A549 (cell line): Measurements from ENCODE around the gene TGFB1. TPM values are rescaled to one million over a fixed set of nuclear protein-coding genes. Genes with fewer than 3 reads are reported as not detected.
"Not testable (repeated sequence)": the region's sequence is repeated elsewhere in the genome, so short reads cannot be mapped to it uniquely, and the experiment has no call there.

Experiments
- ATAC-seq, 2 experiments: fragments of 200-7000 bp in 1 of 2; fragments of >200 bp in 1 of 2; cut with Nextera tagmentation in 1 of 2; cut with Tn5 transposase in 1 of 2; 3 replicates each; pipeline versions ENCODE4 v1.8.0 to v1.9.1; 2018 to 2020; ENCODE audit warnings: mild to moderate bottlenecking in 1 of 2, moderate library complexity in 1 of 2
- CTCF ChIA-PET: fragments of 300-600 bp; sonication (Branson Sonifier 250); formaldehyde crosslinking; extraction: SDS; loops from one replicate; lab custom pipeline; 2021; ENCODE audit warnings: antibody characterized with exemption, inconsistent platforms; lab: Yijun Ruan, JAX
- POLR2A ChIA-PET: fragments of 350-600 bp; formaldehyde crosslinking; extraction: SDS; loops from one replicate; lab custom pipeline; 2021; ENCODE audit warnings: antibody characterized with exemption, inconsistent platforms; lab: Yijun Ruan, JAX
- DNase-seq, 2 experiments: peaks; one replicate each; pipeline versions ENCODE4 v3.0.0 to v3.0.0-alpha.2; 2011 to 2016; ENCODE audit warnings: low read depth in 1 of 2, low spot score in 1 of 2
- FAIRE-seq: peaks from 2 replicates; lab custom pipeline; 2011; peaks lifted over from hg19 to GRCh38; lab: Jason Lieb, UNC
- H3K27ac ChIP-seq, 2 experiments: fragments of >200 bp; sonication (Bioruptor Twin); formaldehyde crosslinking; 3 replicates each; pipeline ENCODE4 v1.5.1; 2016 to 2017
- H3K4me1 ChIP-seq: fragments of >200 bp; sonication (Bioruptor Twin); formaldehyde crosslinking; 3 replicates; pipeline ENCODE4 v1.6.1; 2016
- H3K4me2 ChIP-seq: fragments of >200 bp; sonication (Bioruptor Twin); formaldehyde crosslinking; 3 replicates; pipeline ENCODE4 v1.6.1; 2016
- H3K4me3 ChIP-seq: fragments of >200 bp; sonication (Bioruptor Twin); formaldehyde crosslinking; 3 replicates; pipeline ENCODE4 v1.5.1; 2016
- H3K9me3 ChIP-seq: fragments of >200 bp; sonication (Bioruptor Twin); formaldehyde crosslinking; 3 replicates; pipeline ENCODE4 v1.6.1; 2016
- CBX2 ChIP-seq: fragments of 200-600 bp; sonication (generic); IDR thresholded peaks from 2 replicates; pipeline ENCODE4 v1.6.1; 2016; ENCODE audit warnings: low read depth, mild to moderate bottlenecking, borderline replicate concordance
- CBX8 ChIP-seq: fragments of 200-600 bp; sonication (generic); IDR thresholded peaks from 2 replicates; pipeline ENCODE4 v1.6.1; 2016
- CEBPB ChIP-seq, 2 experiments: fragments of >200 bp in 1 of 2; sonication (Bioruptor Twin) in 1 of 2; formaldehyde crosslinking in 1 of 2; IDR thresholded peaks; 2 replicates each; pipeline ENCODE4 v1.6.1; 2012 to 2016
- CHD2 ChIP-seq: fragments of 150-350 bp; IDR thresholded peaks from 2 replicates; pipeline ENCODE4 v1.6.1; 2014; ENCODE audit warnings: low read length; ENCODE audit not compliant: partially characterized antibody
- CHD4 ChIP-seq: fragments of 200-600 bp; sonication (generic); IDR thresholded peaks from 2 replicates; pipeline ENCODE4 v1.6.1; 2016; ENCODE audit warnings: antibody characterized with exemption, mild to moderate bottlenecking, borderline replicate concordance
- EHF ChIP-seq: fragments of 250-450 bp; sonication (Bioruptor Pico); IDR thresholded peaks from 2 replicates; pipeline ENCODE4 v1.5.0; 2020; ENCODE audit warnings: mild to moderate bottlenecking
- EHMT2 ChIP-seq: fragments of 200-600 bp; sonication (generic); IDR thresholded peaks from 2 replicates; pipeline ENCODE4 v1.6.1; 2016; ENCODE audit warnings: antibody characterized with exemption, low read depth, mild to moderate bottlenecking, moderate library complexity
- EP300 ChIP-seq, 2 experiments: fragments of >200 bp; sonication (Bioruptor Twin); formaldehyde crosslinking; IDR thresholded peaks; 2 replicates in 1 of 2; 3 replicates in 1 of 2; pipeline ENCODE4 v1.6.1; 2016 to 2017
- FOXS1 ChIP-seq: fragments of 250-450 bp; sonication (Bioruptor Pico); IDR thresholded peaks from 2 replicates; pipeline ENCODE4 v1.5.0; 2020; ENCODE audit warnings: mild to moderate bottlenecking, moderate library complexity
- GATA3 ChIP-seq: IDR thresholded peaks from 2 replicates; pipeline ENCODE4 v1.6.1; 2012; ENCODE audit warnings: borderline replicate concordance
- HDAC2 ChIP-seq: fragments of 200-600 bp; sonication (generic); IDR thresholded peaks from 2 replicates; pipeline ENCODE4 v1.6.1; 2016
- HEYL ChIP-seq: fragments of 250-450 bp; sonication (Bioruptor Pico); IDR thresholded peaks from 2 replicates; pipeline ENCODE4 v1.8.0; 2021; ENCODE audit warnings: mild to moderate bottlenecking, moderate library complexity
- HMGXB4 ChIP-seq: fragments of 250-450 bp; sonication (Bioruptor Pico); IDR thresholded peaks from 2 replicates; pipeline ENCODE4 v1.5.0; 2021; ENCODE audit warnings: mild to moderate bottlenecking, moderate library complexity, borderline replicate concordance
- HOXA7 ChIP-seq: fragments of 250-450 bp; sonication (Bioruptor Pico); IDR thresholded peaks from 2 replicates; pipeline ENCODE4 v1.5.0; 2020; ENCODE audit warnings: mild to moderate bottlenecking, moderate library complexity
- JUN ChIP-seq, 2 experiments: fragments of >200 bp; sonication (Bioruptor Twin); formaldehyde crosslinking; IDR thresholded peaks; 2 replicates in 1 of 2; 3 replicates in 1 of 2; pipeline ENCODE4 v1.6.1; 2016 to 2017
- KDM1A ChIP-seq: fragments of 200-600 bp; sonication (generic); IDR thresholded peaks from 2 replicates; pipeline ENCODE4 v1.6.1; 2016; ENCODE audit warnings: low read depth, mild to moderate bottlenecking
- NPAS2 ChIP-seq: fragments of 250-450 bp; sonication (Bioruptor Pico); IDR thresholded peaks from 2 replicates; pipeline ENCODE4 v1.8.0; 2022; ENCODE audit warnings: mild to moderate bottlenecking, moderate library complexity, borderline replicate concordance
- RARB ChIP-seq: fragments of 250-450 bp; sonication (Bioruptor Pico); IDR thresholded peaks from 2 replicates; pipeline ENCODE4 v1.8.0; 2021; ENCODE audit warnings: mild to moderate bottlenecking, moderate library complexity
- RCOR1 ChIP-seq: fragments of 150-350 bp; IDR thresholded peaks from 2 replicates; pipeline ENCODE4 v1.6.1; 2014; ENCODE audit warnings: antibody characterized with exemption, low read length, low read depth
- RFX5 ChIP-seq: fragments of 450-650 bp; IDR thresholded peaks from 2 replicates; pipeline ENCODE4 v1.7.1; 2014; ENCODE audit warnings: antibody characterized with exemption, mild to moderate bottlenecking, moderate library complexity
- SMC3 ChIP-seq: fragments of >200 bp; sonication (Bioruptor Twin); formaldehyde crosslinking; IDR thresholded peaks from 3 replicates; pipeline ENCODE4 v1.6.1; 2018; ENCODE audit warnings: inconsistent platforms
- TFCP2L1 ChIP-seq: fragments of 250-450 bp; sonication (Bioruptor Pico); IDR thresholded peaks from 2 replicates; pipeline ENCODE4 v1.5.0; 2021; ENCODE audit warnings: mild to moderate bottlenecking
- TP53 ChIP-seq: fragments of 250-450 bp; sonication (Bioruptor Pico); IDR thresholded peaks from 2 replicates; pipeline ENCODE4 v1.5.0; 2021; ENCODE audit warnings: mild to moderate bottlenecking, moderate library complexity
- ZC3H11A ChIP-seq: fragments of 450-650 bp; IDR thresholded peaks from 2 replicates; pipeline ENCODE4 v1.6.1; 2014; ENCODE audit warnings: antibody characterized with exemption, mild to moderate bottlenecking
- ZFP36 ChIP-seq: fragments of 450-650 bp; IDR thresholded peaks from 2 replicates; pipeline ENCODE4 v1.6.1; 2014; ENCODE audit warnings: borderline replicate concordance; ENCODE audit not compliant: partially characterized antibody
- WGBS: methylation state at CpG from one replicate; pipeline ENCODE4 v1.1.6; 2017; ENCODE audit errors: missing lambda C conversion rate; 5-methylcytosine and 5-hydroxymethylcytosine counted together
- polyA plus RNA-seq, 4 experiments: library from polyadenylated mRNA; depleted of rRNA in 3 of 4; stranded (reverse); fragments of >200 nt; fragmentation: RNase III in 1 of 4; extraction: RNeasy Plus Mini Kit Qiagen cat#74134 plus additional on column Dnase treatment in 1 of 4; gene quantifications; 2 replicates in 3 of 4; 3 replicates in 1 of 4; pipeline ENCODE4 v1.2.3, GENCODE V29; 2011 to 2017
- TF ChIP-seq, protein P1 (sequence below): fragments of 450-650 bp; IDR thresholded peaks from 2 replicates; pipeline ENCODE4 v1.6.1; 2014; ENCODE audit warnings: antibody characterized with exemption
- TF ChIP-seq, protein P2 (sequence below): IDR thresholded peaks from 2 replicates; pipeline ENCODE4 v1.6.1; 2012

TGFB1 gene
- polyA plus RNA-seq, 2 of the 4 experiments (the other 2 are of a cell fraction): 6.0 to 83.2 TPM

DNA sequence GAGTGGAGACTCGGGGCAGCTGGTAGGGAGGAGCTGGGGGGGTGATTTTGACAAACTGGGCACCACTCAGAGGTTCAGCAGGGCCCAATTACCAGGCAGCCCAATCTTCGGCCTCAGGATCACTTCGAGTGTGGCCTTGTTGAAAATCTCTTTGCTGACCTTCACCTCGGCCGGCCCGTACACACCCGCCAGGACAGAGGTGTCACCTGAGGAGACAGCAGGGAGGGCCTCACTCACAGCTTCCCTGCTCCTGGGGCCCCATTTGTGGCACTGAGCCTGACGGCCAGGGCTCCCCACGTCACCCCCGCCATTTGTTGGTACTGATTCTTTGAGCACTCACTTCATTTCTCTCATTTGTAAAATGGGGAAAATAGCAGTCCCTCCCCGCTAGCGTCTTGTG lies 39.1 kb upstream of the TGFB1 start:
- TF ChIP-seq EHF (no peak), RARB (CRISPR knock-in tag) (no peak), KDM1A (no peak), RCOR1 (no peak), GATA3 (no peak), HDAC2 (no peak), TFCP2L1 (CRISPR knock-in tag) (no peak), TP53 (CRISPR knock-in tag) (no peak)
- CTCF ChIA-PET: interaction anchor here (0.6 to 3.1 kb wide), 10 partner anchors 11 to 428 kb away, joined by 3 to 15 read pairs (median 4); partner anchors contain the start of genes TGFB1 and TMEM91

DNA sequence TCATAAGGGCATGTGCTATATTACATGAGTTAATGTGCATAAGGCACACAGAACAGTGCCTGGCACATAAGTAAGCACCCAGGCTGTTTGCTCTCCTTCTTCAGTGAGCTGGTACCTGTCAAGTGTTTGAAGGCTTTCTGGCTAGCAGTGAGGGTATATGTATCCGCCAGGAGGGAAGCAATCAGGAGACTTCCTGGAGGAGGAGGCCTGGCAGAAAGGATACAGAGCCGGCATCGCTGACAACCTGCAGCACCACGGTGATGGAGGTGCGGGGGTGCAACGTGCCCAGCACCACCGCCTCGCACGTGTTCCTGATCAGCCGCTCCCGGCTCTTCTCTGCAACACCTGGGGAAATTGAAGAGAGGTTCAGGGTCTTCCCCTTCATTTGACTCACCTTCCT lies 37.9 kb upstream of the TGFB1 start:
- TF ChIP-seq ZFP36 (peak; percentile 89), FOXS1 (no peak)
- ChIA-PET CTCF (interaction anchor here (1.9 to 2.2 kb wide), 2 partner anchors 11 to 13 kb away, joined by 7 to 10 read pairs; no protein-coding TSS in a partner anchor), POLR2A (interaction anchor here (1.4 kb wide), 1 partner anchor 48 kb away, joined by 3 read pairs; no protein-coding TSS in a partner anchor)
- Histone ChIP-seq H3K4me2 (no peak overlapping the region), H3K4me3 (no peak overlapping the region), H3K27ac (no peak overlapping the region), H3K4me1 (peaks cover 11% of the 10 kb centered on the region; the same call in 2 of the 3 replicates), H3K9me3 (no peaks in the 10 kb centered on the region)
- DNase-seq (no peak), ATAC-seq (no peak), FAIRE-seq (no peak)
- WGBS: 86% methylated on average over 11 of the region's 11 CpGs

More for the DNA sequence above, 39.1 kb upstream of the TGFB1 start:
- Histone ChIP-seq H3K4me3 (no peak overlapping the region), H3K4me1 (peaks cover 11% of the 10 kb centered on the region; the same call in 2 of the 3 replicates), H3K27ac (no peak overlapping the region), H3K9me3 (no peaks in the 10 kb centered on the region), H3K4me2 (no peak overlapping the region)
- no peak for FAIRE-seq
- POLR2A ChIA-PET: interaction anchor here (1.4 kb wide), 1 partner anchor 46 kb away, joined by 5 read pairs; the partner anchor contains the start of gene DMAC2
- 89% methylated on average over 12 of the region's 12 CpGs for WGBS
- DNase-seq: no peak
- ATAC-seq: no peak

GRCh38 chr19:41386442-41386841 lies 32.7 kb upstream of the TGFB1 start:
- ChIA-PET POLR2A (interaction anchor here (2.5 to 2.8 kb wide), 2 partner anchors 23 to 53 kb away, joined by 10 to 12 read pairs; partner anchors contain the start of genes B9D2 and DMAC2), CTCF (interaction anchor here (0.6 to 2.1 kb wide), 10 partner anchors 12 to 993 kb away, joined by 3 to 5 read pairs (median 4); no protein-coding TSS in a partner anchor)
- H3K4me3 ChIP-seq: no peak overlapping the region
- no peak overlapping the region for H3K27ac ChIP-seq
- FAIRE-seq: no peak
- H3K4me1 ChIP-seq: no peaks in the 10 kb centered on the region
- peak in 1 of 2 experiments; percentile 27; a peak in 1 of 6 replicates for ATAC-seq
- DNase-seq: no peak
- no peak for TF ChIP-seq TP53 (CRISPR knock-in tag)
- TF ChIP-seq RFX5: no peak
- no peak for TF ChIP-seq JUN (IDR thresholded peaks at IDR 0.05)
- TF ChIP-seq CBX2: no peak
- TF ChIP-seq SMC3: no peak
- WGBS: 93% methylated on average over 13 of the region's 13 CpGs
- H3K9me3 ChIP-seq: no peaks in the 10 kb centered on the region
- no peak overlapping the region for H3K4me2 ChIP-seq

- no peak for ATAC-seq
- WGBS: 85% methylated on average over 5 of the region's 5 CpGs
- DNase-seq: no peak
- no peak overlapping the region for H3K4me3 ChIP-seq
- H3K4me1 ChIP-seq: no peaks in the 10 kb centered on the region
- H3K27ac ChIP-seq: no peak overlapping the region
- POLR2A ChIA-PET: interaction anchor here (0.9 to 1.3 kb wide), 2 partner anchors 20 to 55 kb away, joined by 4 to 5 read pairs; partner anchors contain the start of genes B9D2 and DMAC2
- CTCF ChIA-PET: interaction anchor here (0.9 to 2.5 kb wide), 6 partner anchors 11 to 180 kb away, joined by 3 to 7 read pairs (median 4); partner anchors contain the start of genes B9D2 and DMAC2
- FAIRE-seq: peak; percentile 76
- H3K4me2 ChIP-seq: no peak overlapping the region
- H3K9me3 ChIP-seq: no peaks in the 10 kb centered on the region
- TF ChIP-seq NPAS2 (CRISPR knock-in tag) (no peak), EHMT2 (no peak), CBX8 (no peak), HOXA7 (CRISPR knock-in tag) (no peak), EP300 (IDR thresholded peaks at IDR 0.05) (no peak), CEBPB (IDR thresholded peaks at IDR 0.05) (no peak), FOXS1 (no peak), HDAC2 (no peak), ZC3H11A (no peak), JUN (IDR thresholded peaks at IDR 0.05) (no peak), TP53 (CRISPR knock-in tag) (no peak), CHD4 (no peak), HEYL (CRISPR knock-in tag) (no peak), HMGXB4 (no peak), CHD2 (no peak)
- TF ChIP-seq, protein P1, sequence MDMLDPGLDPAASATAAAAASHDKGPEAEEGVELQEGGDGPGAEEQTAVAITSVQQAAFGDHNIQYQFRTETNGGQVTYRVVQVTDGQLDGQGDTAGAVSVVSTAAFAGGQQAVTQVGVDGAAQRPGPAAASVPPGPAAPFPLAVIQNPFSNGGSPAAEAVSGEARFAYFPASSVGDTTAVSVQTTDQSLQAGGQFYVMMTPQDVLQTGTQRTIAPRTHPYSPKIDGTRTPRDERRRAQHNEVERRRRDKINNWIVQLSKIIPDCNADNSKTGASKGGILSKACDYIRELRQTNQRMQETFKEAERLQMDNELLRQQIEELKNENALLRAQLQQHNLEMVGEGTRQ: no peak
- TF ChIP-seq, protein P2, sequence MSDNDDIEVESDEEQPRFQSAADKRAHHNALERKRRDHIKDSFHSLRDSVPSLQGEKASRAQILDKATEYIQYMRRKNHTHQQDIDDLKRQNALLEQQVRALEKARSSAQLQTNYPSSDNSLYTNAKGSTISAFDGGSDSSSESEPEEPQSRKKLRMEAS: no peak
- TF ChIP-seq, all 56 proteins: peak for 0
Measured at GRCh38 chr19:41384351-41384750, 30.6 kb upstream of the TGFB1 start.

GRCh38 chr19:41381536-41381935 lies 27.8 kb upstream of the TGFB1 start:
- ChIA-PET POLR2A (interaction anchor here (3.2 kb wide), 1 partner anchor 17 kb away, joined by 34 read pairs; the partner anchor contains the start of gene B9D2), CTCF (interaction anchor here (0.6 to 7.6 kb wide), 12 partner anchors 9 to 218 kb away, joined by 3 to 37 read pairs (median 6); partner anchors contain the start of gene B9D2)
- H3K4me2 ChIP-seq, ATAC-seq, H3K4me1 ChIP-seq, DNase-seq, H3K9me3 ChIP-seq, FAIRE-seq, H3K4me3 ChIP-seq, H3K27ac ChIP-seq: not testable (repeated sequence)
- 94% methylated on average over 8 of the region's 8 CpGs for WGBS
